T-helper 17 cell (primary cell): ENCODE measurements around the gene GZMB. TPM values are rescaled to one million over a fixed set of nuclear protein-coding genes. Genes with fewer than 3 reads are reported as not detected.

ENCODE experiments used
- ATAC-seq: fragments of 150-1000 bp; cut with Tn5 transposase; 2 replicates; pipeline ENCODE4 v1.10.0; 2021; ENCODE audit warnings: mild to moderate bottlenecking, moderate library complexity
- DNase-seq, 3 donors: peaks; one replicate each; pipeline versions ENCODE4 v3.0.0 to v3.0.0-alpha.2; 2020 to 2021
- H3K9me3 ChIP-seq: one replicate; pipeline ENCODE4 v1.7.0; 2013; ENCODE audit warnings: low read length, mild to moderate bottlenecking; ENCODE audit not compliant: control insufficient read depth, poor library complexity, severe bottlenecking
- H3K27ac Mint-ChIP-seq: one replicate; pipeline ENCODE4 v1.8.0; 2022; ENCODE audit warnings: mild to moderate bottlenecking, moderate library complexity, mixed read lengths
- H3K27me3 Mint-ChIP-seq: one replicate; pipeline ENCODE4 v1.8.0; 2022; ENCODE audit warnings: mixed read lengths
- H3K36me3 Mint-ChIP-seq: one replicate; pipeline ENCODE4 v1.8.0; 2022; ENCODE audit warnings: low read depth, mixed read lengths
- H3K4me1 Mint-ChIP-seq: one replicate; pipeline ENCODE4 v1.8.0; 2022; ENCODE audit warnings: mild to moderate bottlenecking, mixed read lengths
- H3K4me3 Mint-ChIP-seq: one replicate; pipeline ENCODE4 v1.8.0; 2022; ENCODE audit warnings: mild to moderate bottlenecking, moderate library complexity, mixed read lengths
- total RNA-seq, 4 donors: library from RNA in 2 of 4; stranded (reverse) in 2 of 4; gene quantifications; one replicate each; pipeline ENCODE4 v1.2.3 and lab custom pipeline; 2022 to 2026

GZMB gene, protein sequence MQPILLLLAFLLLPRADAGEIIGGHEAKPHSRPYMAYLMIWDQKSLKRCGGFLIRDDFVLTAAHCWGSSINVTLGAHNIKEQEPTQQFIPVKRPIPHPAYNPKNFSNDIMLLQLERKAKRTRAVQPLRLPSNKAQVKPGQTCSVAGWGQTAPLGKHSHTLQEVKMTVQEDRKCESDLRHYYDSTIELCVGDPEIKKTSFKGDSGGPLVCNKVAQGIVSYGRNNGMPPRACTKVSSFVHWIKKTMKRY
- total RNA-seq (under 1 TPM in 1 of 2 donors, not detected in 1; 0.82 TPM), total RNA-seq (lab: John Stamatoyannopoulos, UW) (0 to 0.12 reads per million in 2 donors)

DNA sequence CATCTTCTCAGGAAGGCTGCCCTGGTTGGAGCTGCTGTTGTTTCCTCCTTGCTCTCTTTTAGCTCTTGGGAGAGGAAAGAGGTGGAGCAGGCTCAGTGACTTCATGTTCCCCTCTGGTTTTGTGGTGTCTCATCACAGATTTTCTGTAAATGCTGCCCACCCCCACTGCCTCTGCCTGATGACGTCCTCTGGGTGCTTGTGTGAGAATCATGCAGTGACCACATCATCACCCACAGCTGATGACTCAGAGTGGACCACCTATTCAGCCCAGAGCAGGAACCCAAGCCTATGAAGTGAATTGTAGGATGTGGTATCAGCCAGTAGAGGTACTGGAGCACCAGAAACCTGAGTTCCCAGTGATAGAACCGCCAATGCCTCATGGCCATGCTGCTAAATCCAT lies at the start of gene GZMB:
Gene GZMB, minus strand, starts transcription at position 33 of the 400 bp plus-strand sequence. Its CDS starts 30 bp downstream, at position 3.
- peak; percentile 50 for ATAC-seq
- Mint-ChIP-seq H3K36me3 (no peaks in the 10 kb centered on the region), H3K27ac (peak within 1 kb of the TSS; percentile 43), H3K4me3 (no peak within 1 kb of the TSS), H3K4me1 (peaks cover 4% of the 10 kb centered on the region), H3K27me3 (peaks cover 11% of the 10 kb centered on the region)
- no peaks in the 10 kb centered on the region for H3K9me3 ChIP-seq
- no peak for DNase-seq

DNA sequence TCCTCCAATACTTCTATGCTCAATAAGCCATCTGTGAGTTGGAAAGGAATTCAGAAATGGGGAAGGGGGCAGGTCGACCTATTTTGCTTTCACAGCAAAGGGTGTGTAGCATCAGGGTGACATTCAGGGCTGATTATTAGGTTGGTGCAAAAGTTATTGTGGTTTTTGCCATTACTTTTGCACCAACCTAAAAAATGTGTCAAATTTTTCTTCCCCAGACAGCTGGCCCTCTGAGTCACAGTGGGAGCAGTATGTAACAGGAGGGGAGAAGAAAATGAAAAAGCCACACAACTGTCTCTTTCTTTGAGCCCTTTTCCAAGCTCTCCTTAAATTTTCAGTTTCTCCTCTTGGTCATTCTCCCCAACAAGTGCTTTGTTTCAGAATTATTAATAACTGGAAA lies 47.1 kb upstream of the GZMB start:
- no peaks in the 10 kb centered on the region for H3K9me3 ChIP-seq
- no peak for ATAC-seq
- peaks cover 2% of the 10 kb centered on the region for H3K36me3 Mint-ChIP-seq
- no peak overlapping the region for H3K4me3 Mint-ChIP-seq
- DNase-seq, result no peak
- H3K27ac Mint-ChIP-seq, result no peak overlapping the region
- H3K27me3 Mint-ChIP-seq, result peaks cover 33% of the 10 kb centered on the region
- H3K4me1 Mint-ChIP-seq, result peaks cover 18% of the 10 kb centered on the region

DNA sequence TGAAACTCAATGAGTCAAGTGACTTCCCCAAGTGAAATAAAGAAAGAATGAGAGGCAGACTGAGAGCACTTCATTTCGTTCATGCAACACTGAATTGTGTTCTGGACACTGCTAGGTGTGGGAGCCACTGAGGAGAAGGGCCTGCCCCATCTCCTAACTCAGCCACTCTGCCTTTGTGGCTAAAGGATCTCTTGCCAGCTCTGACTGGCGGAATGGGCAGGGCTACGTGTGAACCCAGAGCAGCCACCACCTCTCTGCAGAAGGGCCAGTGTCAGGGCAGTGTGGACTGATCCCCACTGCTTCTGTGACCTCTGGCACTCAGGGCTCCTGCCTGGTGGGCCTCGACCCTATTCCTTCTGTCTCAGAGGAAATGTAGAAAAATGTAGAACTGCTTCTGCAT lies 46.5 kb upstream of the GZMB start:
- DNase-seq, result no peak
- H3K4me1 Mint-ChIP-seq, result peaks cover 18% of the 10 kb centered on the region
- H3K4me3 Mint-ChIP-seq, result no peak overlapping the region
- H3K27me3 Mint-ChIP-seq, result peaks cover 30% of the 10 kb centered on the region
- peaks cover 2% of the 10 kb centered on the region for H3K36me3 Mint-ChIP-seq
- no peaks in the 10 kb centered on the region for H3K9me3 ChIP-seq
- peak overlapping the region; percentile 95 for H3K27ac Mint-ChIP-seq
- ATAC-seq, result no peak

DNA sequence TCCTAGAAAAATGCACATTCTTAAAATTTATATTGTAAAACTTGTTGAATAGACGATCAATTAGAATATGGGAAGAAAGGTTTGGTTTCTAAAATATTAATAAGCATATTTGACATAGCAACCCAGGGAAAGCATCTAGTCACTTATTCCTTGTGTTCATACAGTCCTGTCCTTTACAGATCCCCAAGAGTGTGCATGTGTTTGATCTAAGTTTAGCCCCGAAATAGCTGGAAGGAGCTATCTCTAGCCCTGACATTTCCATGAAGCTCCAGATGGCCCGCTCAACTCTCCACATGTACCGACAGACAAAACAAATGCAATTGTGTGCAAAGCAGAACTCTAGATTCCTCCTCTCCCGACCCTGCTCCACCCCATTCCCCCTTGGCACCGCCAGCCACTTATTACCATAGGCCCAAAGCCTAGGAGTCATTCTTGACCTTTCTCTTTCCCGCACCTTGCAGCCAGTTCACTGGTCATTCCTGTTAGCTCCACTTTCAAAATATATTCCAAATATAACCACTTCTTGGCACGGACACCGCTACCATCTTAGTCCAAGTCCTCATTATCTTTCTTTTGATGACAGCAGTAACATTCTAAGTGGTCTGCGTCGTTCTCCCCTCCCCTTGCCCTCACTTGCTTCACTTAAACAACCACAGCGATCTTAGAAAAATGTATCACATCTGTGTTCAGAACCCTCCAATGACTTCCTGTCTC lies 45.4 kb upstream of the GZMB start:
- H3K36me3 Mint-ChIP-seq, result no peaks in the 10 kb centered on the region
- peaks cover 25% of the 10 kb centered on the region for H3K4me1 Mint-ChIP-seq
- peak overlapping the region; percentile 41 for H3K4me3 Mint-ChIP-seq
- ATAC-seq (no peak), DNase-seq (no peak)
- H3K27ac Mint-ChIP-seq, result peak overlapping the region; percentile 95
- peaks cover 25% of the 10 kb centered on the region for H3K27me3 Mint-ChIP-seq
- no peaks in the 10 kb centered on the region for H3K9me3 ChIP-seq

DNA sequence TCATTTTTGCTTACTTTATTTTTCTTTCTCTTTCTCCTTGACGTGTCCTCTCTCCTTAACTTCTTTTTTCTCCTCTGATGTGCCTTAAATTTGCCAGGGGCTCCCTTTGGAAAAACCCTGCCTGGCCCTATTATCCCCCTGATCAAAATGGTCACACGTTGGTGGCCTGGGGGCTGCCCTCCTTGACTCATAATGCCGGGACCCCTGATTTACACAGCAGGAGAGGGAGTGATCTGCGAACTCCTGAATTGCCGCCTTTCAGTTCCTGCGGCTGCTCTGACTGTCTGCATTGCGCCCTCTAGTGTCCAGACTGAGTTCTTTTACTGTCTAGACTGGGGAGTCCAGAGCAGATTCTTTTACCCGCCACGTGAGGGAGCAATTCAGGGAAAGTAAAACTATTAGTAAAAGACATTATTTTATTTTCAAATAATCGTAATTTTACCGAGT lies 44.8 kb upstream of the GZMB start:
- ATAC-seq, result peak; percentile 92
- Mint-ChIP-seq H3K36me3 (no peaks in the 10 kb centered on the region), H3K4me1 (peaks cover 30% of the 10 kb centered on the region), H3K4me3 (peak overlapping the region; percentile 89), H3K27me3 (peaks cover 25% of the 10 kb centered on the region), H3K27ac (peak overlapping the region; percentile 95)
- H3K9me3 ChIP-seq, result no peaks in the 10 kb centered on the region
- peak; percentile 45 to 66 (median 52) for DNase-seq

DNA sequence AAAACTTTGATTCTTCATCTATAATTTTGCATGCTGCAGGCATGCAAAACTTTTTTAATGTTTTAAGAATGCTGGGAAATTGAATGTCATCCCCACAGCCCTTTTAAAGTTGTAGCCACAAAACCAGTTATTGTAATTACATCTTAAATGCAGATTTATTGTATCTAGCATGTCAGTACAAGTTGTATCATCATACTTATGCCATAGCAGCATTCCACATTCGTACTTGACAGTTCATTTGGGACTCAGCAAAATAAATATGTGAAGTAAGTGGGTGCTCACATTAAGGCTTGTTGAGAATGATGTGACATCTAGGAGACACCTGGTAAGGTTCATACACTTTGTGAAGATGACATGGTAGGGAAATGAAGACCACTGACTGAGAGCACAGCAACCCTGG lies 44.0 kb upstream of the GZMB start:
- Mint-ChIP-seq H3K4me3 (peak overlapping the region; percentile 21), H3K36me3 (no peaks in the 10 kb centered on the region), H3K4me1 (peaks cover 39% of the 10 kb centered on the region), H3K27me3 (peaks cover 20% of the 10 kb centered on the region), H3K27ac (no peak overlapping the region)
- DNase-seq, result no peak
- ATAC-seq, result no peak
- no peaks in the 10 kb centered on the region for H3K9me3 ChIP-seq

DNA sequence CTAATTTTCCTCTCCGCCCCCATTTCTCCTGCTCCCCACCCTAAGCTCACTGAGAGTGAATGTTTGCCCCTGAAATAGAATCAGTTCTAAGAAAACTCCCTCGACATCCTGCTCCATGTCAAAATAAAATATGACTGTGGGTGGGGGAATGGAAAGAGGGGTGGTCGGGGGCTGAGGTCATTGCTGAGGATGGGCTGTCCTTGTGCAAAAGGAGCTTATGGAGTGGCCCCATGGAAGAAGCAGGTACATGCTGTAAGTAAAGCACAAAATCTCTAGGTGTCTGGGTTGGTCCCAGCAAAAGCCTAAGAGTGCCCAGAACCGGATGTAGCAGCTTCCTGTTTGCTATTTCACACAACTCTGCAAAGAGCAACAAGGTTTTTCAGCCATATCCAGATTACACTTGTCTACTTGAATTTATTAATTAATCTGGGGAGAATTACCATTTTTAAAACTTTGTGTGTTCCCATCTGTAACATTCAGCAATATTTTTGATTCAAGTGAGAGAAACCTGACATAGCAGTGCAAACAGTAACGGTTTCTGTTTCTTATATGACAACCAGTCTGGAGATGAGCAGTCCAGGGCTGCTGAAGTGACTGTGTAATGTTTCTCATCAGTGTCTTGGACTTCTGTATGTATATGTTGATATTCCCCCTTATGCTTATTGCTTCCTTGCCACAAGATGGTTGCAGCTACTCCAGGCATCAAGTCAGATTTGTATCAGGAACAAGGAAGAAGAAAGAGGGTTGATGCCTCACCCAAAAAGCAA lies 40.4 kb upstream of the GZMB start:
- H3K9me3 ChIP-seq, result no peaks in the 10 kb centered on the region
- ATAC-seq (peak; percentile 47), DNase-seq (peak in 1 of 3 donors; percentile 19)
- Mint-ChIP-seq H3K36me3 (no peaks in the 10 kb centered on the region), H3K27me3 (peaks cover 5% of the 10 kb centered on the region), H3K27ac (peak overlapping the region; percentile 81), H3K4me3 (peak overlapping the region; percentile 91), H3K4me1 (peaks cover 32% of the 10 kb centered on the region)

DNA sequence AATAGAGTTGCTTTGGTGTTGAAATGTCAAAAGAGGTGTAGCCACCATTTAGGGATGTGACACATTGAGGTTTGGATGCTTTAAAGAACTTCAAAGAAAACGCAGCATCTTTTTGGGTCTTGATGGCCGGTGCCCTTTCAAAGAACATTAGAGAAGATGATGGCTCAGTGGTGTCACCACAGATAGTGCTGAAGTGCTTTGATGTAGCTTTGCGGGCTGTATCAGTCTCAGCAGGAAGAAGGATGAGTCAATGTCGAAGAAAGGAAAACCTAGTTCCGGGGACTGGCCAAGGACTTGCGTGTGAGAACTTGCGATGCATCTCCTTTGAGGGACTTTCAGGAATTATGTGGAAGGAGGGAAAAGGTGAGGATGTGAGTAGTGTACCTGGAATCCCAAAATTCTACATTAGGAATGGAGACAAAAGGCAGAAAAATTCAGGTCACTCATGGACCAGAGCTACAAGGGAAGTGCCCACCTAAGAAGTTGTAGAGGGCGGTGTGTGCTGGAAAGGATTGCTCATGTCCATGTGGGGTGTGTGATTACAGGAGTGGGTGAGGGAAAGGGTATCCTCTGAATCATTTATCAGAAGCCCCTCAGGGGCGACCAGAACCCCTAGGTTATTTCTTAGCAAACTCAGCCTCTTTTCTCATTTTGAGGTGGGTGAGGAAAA lies 39.7 kb upstream of the GZMB start:
- Mint-ChIP-seq H3K4me1 (peaks cover 28% of the 10 kb centered on the region), H3K27me3 (peaks cover 1% of the 10 kb centered on the region), H3K27ac (peak overlapping the region; percentile 81), H3K4me3 (peak overlapping the region; percentile 91), H3K36me3 (no peaks in the 10 kb centered on the region)
- DNase-seq (peak; percentile 16 to 50 (median 25)), ATAC-seq (peak; percentile 94)
- H3K9me3 ChIP-seq, result no peaks in the 10 kb centered on the region

DNA sequence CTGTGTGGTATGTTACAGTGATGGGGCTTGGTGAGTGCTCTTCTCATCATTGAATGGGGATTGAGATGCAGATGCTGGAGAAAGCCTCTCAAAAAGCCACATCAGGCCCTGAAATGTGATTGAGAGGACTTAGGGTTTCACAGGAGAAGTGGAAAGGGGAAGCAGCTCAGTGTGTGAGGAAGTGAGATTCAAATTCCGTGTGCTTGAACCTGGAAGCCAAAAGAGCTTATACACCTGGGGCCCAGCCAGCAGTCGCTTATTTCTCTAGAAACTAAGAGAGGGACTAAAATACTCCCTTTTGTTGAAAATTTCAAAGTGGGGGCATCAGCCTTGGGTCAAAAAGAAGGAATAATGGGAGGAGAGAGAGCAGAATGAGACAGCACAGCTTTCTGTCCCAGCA lies 39.1 kb upstream of the GZMB start:
- Mint-ChIP-seq H3K36me3 (no peaks in the 10 kb centered on the region), H3K4me1 (peaks cover 27% of the 10 kb centered on the region), H3K4me3 (peak overlapping the region; percentile 91), H3K27me3 (no peaks in the 10 kb centered on the region), H3K27ac (peak overlapping the region; percentile 81)
- DNase-seq (no peak), ATAC-seq (peak; percentile 11)
- no peaks in the 10 kb centered on the region for H3K9me3 ChIP-seq

DNA sequence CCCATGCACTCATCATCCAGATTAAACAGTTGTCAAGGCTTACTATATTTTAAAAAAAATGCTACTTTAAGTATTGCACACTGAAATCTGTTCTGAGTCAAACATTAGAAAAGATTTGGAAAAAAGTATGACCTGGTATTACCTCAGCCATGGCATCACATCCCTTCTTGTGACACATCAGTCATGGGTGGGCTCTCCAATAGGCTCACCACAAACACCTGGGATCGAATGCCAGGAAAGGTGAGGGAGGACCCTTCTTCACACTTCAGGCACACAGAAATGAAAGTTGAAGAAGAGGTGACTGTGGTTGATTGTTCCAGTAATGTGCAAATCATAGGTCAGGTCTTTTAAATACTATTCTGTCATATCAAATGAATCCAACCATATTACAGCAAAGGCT lies 36.6 kb upstream of the GZMB start:
- no peak for ATAC-seq
- no peak overlapping the region for H3K4me3 Mint-ChIP-seq
- DNase-seq, result no peak
- no peak overlapping the region for H3K27ac Mint-ChIP-seq
- no peaks in the 10 kb centered on the region for H3K27me3 Mint-ChIP-seq
- peaks cover 22% of the 10 kb centered on the region for H3K4me1 Mint-ChIP-seq
- H3K9me3 ChIP-seq, result no peaks in the 10 kb centered on the region
- peaks cover 5% of the 10 kb centered on the region for H3K36me3 Mint-ChIP-seq

DNA sequence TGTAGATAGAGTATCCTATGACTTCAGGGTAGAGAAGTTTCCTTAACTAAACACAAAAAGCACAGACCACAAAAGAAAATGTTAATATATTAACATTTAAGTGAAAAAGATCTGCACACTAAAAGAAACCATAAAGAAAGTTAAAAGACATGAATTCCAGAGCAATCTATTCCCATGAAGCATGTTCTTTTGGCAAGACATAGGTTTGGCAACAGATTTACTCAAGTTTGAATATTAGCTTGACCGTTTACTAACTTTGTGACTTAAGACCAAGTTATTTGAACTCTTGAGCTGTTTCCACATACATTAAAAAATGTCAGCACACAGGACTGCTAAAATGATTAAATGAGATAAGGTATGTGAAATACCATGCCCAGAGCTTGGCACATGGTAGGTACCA lies 35.7 kb upstream of the GZMB start:
- Mint-ChIP-seq H3K27me3 (no peaks in the 10 kb centered on the region), H3K4me1 (peaks cover 19% of the 10 kb centered on the region), H3K27ac (no peak overlapping the region), H3K36me3 (peaks cover 5% of the 10 kb centered on the region), H3K4me3 (no peak overlapping the region)
- DNase-seq (no peak), ATAC-seq (no peak)
- H3K9me3 ChIP-seq, result no peaks in the 10 kb centered on the region

DNA sequence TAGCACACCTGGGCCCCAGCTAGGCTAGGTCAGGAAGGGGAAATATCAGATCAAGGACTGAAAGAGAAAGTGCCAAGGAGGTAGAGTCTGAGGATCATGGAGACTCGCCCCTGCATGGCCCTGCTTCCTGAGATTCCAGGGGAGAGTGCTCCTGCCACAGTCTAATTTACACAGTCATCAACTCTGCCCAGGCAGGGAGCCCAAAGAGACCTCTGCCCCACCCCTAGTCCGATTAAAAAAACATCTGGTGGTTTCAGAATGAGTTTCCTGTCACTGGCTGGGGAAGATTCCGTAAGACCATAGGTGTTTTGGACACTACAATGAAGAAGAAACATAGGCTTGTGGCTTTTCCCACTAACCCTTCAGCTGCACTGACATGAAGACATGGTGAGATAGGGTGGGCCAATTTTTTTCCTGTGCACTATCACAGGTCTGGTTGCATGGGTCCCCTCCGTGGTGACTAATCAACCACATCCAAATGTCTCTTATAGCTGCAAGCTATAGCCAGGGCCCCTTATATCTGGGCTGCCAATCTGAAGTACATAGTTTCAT lies 31.5 kb upstream of the GZMB start:
- Mint-ChIP-seq H3K4me3 (peak overlapping the region; percentile 67), H3K27me3 (peaks cover 10% of the 10 kb centered on the region), H3K4me1 (peaks cover 2% of the 10 kb centered on the region), H3K27ac (no peak overlapping the region), H3K36me3 (peaks cover 5% of the 10 kb centered on the region)
- no peaks in the 10 kb centered on the region for H3K9me3 ChIP-seq
- DNase-seq (no peak), ATAC-seq (peak; percentile 36)
